ENCODE data around the gene ZAP70.

DNA sequence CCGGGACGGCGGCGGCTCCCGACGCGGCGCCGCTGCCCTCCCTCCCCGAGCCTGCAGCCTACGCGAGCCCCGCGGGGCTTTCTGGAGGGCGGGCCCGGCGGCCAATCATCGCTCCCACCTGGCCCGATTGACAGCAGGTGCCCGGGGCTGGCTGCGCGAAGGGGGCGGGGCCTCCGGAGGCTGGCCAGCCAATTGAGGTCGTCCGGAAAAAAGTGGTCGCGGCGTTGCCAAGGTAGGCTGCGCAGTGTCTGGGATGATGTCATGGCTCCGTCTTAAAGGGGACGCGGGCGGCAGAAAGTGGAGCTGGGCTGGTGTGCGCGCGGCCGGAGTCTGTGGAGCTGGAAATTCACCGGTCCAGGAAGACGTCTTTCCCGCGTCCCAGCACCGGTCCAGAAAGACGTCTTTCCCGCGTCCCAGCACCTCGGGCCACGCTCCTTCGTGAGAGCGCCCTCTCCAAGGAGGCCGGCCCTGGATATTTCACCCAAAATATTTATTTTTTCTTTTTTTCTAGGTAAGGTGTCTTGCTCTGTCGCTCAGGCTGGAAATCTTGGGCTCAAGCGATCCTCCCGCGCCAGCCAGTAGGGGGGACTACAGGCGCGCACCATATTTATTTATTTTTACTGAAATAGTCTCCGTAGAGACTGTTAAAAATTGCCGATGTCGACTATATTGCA, 49.3 kb upstream of the ZAP70 start, which contains the start of gene ACTR1B:
- TF ChIP-seq POLR2A (IDR thresholded peaks at IDR 0.05; ENCODE audit: low read length) (peak; percentile 85), GATA1 (IDR thresholded peaks at IDR 0.05; ENCODE audit: low read depth, low read length) (no peak)
